HepG2 (cell line): ENCODE results near the gene ARGLU1. TPM values are rescaled to one million over a fixed set of nuclear protein-coding genes. Genes with fewer than 3 reads are reported as not detected.

ENCODE experiments used
- BRCA1 ChIP-seq: sonication (generic); formaldehyde crosslinking; IDR thresholded peaks from 2 replicates; pipeline ENCODE4 v1.4.0; 2020; ENCODE audit warnings: missing genetic modification reagents
- DNMT1 ChIP-seq: sonication (generic); formaldehyde crosslinking; IDR thresholded peaks from 2 replicates; pipeline ENCODE4 v1.5.1; 2020; ENCODE audit warnings: mild to moderate bottlenecking, missing genetic modification reagents
- ESRRA ChIP-seq: sonication (generic); formaldehyde crosslinking; IDR thresholded peaks from 2 replicates; pipeline ENCODE4 v1.5.1; 2020; ENCODE audit warnings: mild to moderate bottlenecking, low read depth, missing genetic modification reagents
- HMGA1 ChIP-seq: sonication (generic); formaldehyde crosslinking; conservative IDR thresholded peaks from 2 replicates; pipeline ENCODE4 v1.4.0; 2020; ENCODE audit warnings: missing genetic modification reagents
- MIER3 ChIP-seq: IDR thresholded peaks from 2 replicates; pipeline ENCODE4 v1.6.1; 2016; ENCODE audit warnings: missing compliant biosample characterization, borderline replicate concordance
- MYC ChIP-seq: sonication (generic); formaldehyde crosslinking; IDR thresholded peaks from 2 replicates; pipeline ENCODE4 v1.9.0; 2021; ENCODE audit warnings: missing genetic modification reagents, borderline replicate concordance
- NCOR1 ChIP-seq: fragments of 200-600 bp; sonication (generic); IDR thresholded peaks from 2 replicates; pipeline ENCODE4 v1.7.0; 2017; ENCODE audit warnings: antibody characterized with exemption, low read length, borderline replicate concordance
- SP4 ChIP-seq: sonication (generic); formaldehyde crosslinking; IDR thresholded peaks from 2 replicates; pipeline ENCODE4 v1.8.1; 2023; ENCODE audit warnings: mild to moderate bottlenecking, missing genetic modification reagents
- U2AF2 ChIP-seq: fragments of 200-400 bp; formaldehyde crosslinking; IDR thresholded peaks from 2 replicates; pipeline ENCODE4 v1.6.1; 2017; ENCODE audit warnings: low read depth, mild to moderate bottlenecking, low read length
- ZBTB3 ChIP-seq: sonication (generic); formaldehyde crosslinking; IDR thresholded peaks from 2 replicates; pipeline ENCODE4 v1.4.0; 2020; ENCODE audit warnings: low read depth, mild to moderate bottlenecking, moderate library complexity, missing genetic modification reagents, borderline replicate concordance
- ZNF142 ChIP-seq: sonication (generic); formaldehyde crosslinking; IDR thresholded peaks from 2 replicates; pipeline ENCODE4 v1.4.0; 2020; ENCODE audit warnings: missing genetic modification reagents
- ZNF598 ChIP-seq: sonication (generic); formaldehyde crosslinking; IDR thresholded peaks from 2 replicates; pipeline ENCODE4 v1.5.1; 2020; ENCODE audit warnings: mild to moderate bottlenecking, missing genetic modification reagents, borderline replicate concordance
- polyA plus RNA-seq, 8 experiments: library from polyadenylated mRNA; depleted of rRNA in 3 of 8; stranded (reverse) in 7 of 8; unstranded in 1 of 8; fragments of >200 nt; fragmentation: Illumina TruSeq in 4 of 8; extraction: Trizol in 4 of 8; gene quantifications; 2 replicates each; pipeline versions ENCODE4 v1.2.1 to v1.2.3, GENCODE V29; 2011 to 2016; ENCODE audit warnings: low read depth in 4 of 8, missing spikeins in 1 of 8, mixed read lengths in 1 of 8; ENCODE audit not compliant: insufficient read depth in 1 of 8
- total RNA-seq, 5 experiments: library from RNA; depleted of rRNA; stranded (reverse); fragments of >200 nt; fragmentation: Illumina TruSeq; extraction: Trizol; gene quantifications; 2 replicates each; pipeline ENCODE4 v1.2.3, GENCODE V29; 2016; ENCODE audit warnings: low read depth in 1 of 5
- TF ChIP-seq, protein P1 (sequence below): sonication (generic); formaldehyde crosslinking; conservative IDR thresholded peaks from 2 replicates; pipeline ENCODE4 v1.4.0; 2020; ENCODE audit warnings: mild to moderate bottlenecking, missing genetic modification reagents, moderate library complexity
- TF ChIP-seq, protein P2 (sequence below): sonication (generic); formaldehyde crosslinking; IDR thresholded peaks from 2 replicates; pipeline ENCODE4 v1.4.0; 2020; ENCODE audit warnings: missing genetic modification reagents, borderline replicate concordance

The ARGLU1 gene
- total and polyA plus RNA-seq, 2 of the 13 experiments (the other 11 are each of a cell fraction or from before 2014, with no cell fraction given), result 47.1 to 70.6 TPM

DNA sequence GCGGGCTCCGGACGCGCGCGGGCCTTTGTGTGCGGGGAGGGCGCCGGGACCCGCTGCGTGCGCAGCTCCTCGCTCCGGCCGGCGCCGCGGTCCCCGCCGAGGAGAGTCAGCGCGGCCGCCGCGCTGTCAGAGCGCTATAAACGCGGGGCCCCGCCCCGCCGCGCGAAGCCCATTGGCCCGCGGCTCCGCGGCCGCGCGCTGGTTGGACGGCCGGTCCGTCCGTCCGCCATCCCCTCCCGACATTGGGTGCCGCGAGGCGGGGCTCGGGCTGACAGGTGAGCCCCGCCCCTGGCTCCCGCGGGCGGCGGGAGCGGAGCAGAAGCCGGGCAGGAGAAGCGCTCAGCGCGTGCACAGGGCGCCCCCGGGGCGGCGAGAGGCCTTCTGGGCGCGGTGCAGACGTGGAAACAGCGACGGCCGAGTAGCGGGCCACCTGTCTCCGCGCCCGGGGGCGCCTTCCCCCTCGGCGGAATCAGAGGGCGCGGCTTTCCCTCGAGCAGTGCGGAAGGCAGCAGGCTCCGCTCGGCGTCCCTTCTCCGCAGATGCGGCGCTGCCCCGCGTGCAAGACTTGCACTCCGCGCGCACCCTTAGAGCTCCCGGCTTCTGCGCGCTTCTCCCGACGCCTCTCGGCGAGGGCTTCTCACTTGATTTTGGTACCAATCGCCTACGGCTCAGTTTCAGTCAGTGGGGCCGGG lies 32.2 kb downstream of the ARGLU1 start, which contains the start of gene EFNB2 (continued):
- TF ChIP-seq U2AF2 (no peak), ZNF142 (CRISPR knock-in tag) (peak; percentile 32; the same call in 1 of the 2 replicates), ESRRA (no peak), ZBTB3 (CRISPR knock-in tag) (0 out of 2 replicates have a peak, but pooled peaks have one; percentile 43), HMGA1 (CRISPR knock-in tag) (no peak), BRCA1 (CRISPR knock-in tag) (no peak), DNMT1 (CRISPR knock-in tag) (no peak; the same call in 1 of the 2 replicates), MYC (CRISPR knock-in tag) (no peak), MIER3 (CRISPR knock-in tag) (no peak), ZNF598 (CRISPR knock-in tag) (no peak), SP4 (CRISPR knock-in tag) (peak; percentile 36; the same call in 1 of the 2 replicates), NCOR1 (no peak)
- TF ChIP-seq, protein P1, sequence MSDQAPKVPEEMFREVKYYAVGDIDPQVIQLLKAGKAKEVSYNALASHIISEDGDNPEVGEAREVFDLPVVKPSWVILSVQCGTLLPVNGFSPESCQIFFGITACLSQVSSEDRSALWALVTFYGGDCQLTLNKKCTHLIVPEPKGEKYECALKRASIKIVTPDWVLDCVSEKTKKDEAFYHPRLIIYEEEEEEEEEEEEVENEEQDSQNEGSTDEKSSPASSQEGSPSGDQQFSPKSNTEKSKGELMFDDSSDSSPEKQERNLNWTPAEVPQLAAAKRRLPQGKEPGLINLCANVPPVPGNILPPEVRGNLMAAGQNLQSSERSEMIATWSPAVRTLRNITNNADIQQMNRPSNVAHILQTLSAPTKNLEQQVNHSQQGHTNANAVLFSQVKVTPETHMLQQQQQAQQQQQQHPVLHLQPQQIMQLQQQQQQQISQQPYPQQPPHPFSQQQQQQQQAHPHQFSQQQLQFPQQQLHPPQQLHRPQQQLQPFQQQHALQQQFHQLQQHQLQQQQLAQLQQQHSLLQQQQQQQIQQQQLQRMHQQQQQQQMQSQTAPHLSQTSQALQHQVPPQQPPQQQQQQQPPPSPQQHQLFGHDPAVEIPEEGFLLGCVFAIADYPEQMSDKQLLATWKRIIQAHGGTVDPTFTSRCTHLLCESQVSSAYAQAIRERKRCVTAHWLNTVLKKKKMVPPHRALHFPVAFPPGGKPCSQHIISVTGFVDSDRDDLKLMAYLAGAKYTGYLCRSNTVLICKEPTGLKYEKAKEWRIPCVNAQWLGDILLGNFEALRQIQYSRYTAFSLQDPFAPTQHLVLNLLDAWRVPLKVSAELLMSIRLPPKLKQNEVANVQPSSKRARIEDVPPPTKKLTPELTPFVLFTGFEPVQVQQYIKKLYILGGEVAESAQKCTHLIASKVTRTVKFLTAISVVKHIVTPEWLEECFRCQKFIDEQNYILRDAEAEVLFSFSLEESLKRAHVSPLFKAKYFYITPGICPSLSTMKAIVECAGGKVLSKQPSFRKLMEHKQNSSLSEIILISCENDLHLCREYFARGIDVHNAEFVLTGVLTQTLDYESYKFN (CRISPR knock-in tag), result 0 out of 2 replicates have a peak, but pooled peaks have one; percentile 16
- TF ChIP-seq, protein P2, sequence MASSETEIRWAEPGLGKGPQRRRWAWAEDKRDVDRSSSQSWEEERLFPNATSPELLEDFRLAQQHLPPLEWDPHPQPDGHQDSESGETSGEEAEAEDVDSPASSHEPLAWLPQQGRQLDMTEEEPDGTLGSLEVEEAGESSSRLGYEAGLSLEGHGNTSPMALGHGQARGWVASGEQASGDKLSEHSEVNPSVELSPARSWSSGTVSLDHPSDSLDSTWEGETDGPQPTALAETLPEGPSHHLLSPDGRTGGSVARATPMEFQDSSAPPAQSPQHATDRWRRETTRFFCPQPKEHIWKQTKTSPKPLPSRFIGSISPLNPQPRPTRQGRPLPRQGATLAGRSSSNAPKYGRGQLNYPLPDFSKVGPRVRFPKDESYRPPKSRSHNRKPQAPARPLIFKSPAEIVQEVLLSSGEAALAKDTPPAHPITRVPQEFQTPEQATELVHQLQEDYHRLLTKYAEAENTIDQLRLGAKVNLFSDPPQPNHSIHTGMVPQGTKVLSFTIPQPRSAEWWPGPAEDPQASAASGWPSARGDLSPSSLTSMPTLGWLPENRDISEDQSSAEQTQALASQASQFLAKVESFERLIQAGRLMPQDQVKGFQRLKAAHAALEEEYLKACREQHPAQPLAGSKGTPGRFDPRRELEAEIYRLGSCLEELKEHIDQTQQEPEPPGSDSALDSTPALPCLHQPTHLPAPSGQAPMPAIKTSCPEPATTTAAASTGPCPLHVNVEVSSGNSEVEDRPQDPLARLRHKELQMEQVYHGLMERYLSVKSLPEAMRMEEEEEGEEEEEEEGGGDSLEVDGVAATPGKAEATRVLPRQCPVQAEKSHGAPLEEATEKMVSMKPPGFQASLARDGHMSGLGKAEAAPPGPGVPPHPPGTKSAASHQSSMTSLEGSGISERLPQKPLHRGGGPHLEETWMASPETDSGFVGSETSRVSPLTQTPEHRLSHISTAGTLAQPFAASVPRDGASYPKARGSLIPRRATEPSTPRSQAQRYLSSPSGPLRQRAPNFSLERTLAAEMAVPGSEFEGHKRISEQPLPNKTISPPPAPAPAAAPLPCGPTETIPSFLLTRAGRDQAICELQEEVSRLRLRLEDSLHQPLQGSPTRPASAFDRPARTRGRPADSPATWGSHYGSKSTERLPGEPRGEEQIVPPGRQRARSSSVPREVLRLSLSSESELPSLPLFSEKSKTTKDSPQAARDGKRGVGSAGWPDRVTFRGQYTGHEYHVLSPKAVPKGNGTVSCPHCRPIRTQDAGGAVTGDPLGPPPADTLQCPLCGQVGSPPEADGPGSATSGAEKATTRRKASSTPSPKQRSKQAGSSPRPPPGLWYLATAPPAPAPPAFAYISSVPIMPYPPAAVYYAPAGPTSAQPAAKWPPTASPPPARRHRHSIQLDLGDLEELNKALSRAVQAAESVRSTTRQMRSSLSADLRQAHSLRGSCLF (CRISPR knock-in tag), result 0 out of 2 replicates have a peak, but pooled peaks have one; percentile 40
